ENCODE data around the gene ZDHHC20. TPM values are rescaled to one million over a fixed set of nuclear protein-coding genes. Genes with fewer than 3 reads are reported as not detected.

Gene ZDHHC20
- total RNA-seq, 1 donor from 2014 or later: 72.5 TPM

- H3K9me3 Mint-ChIP-seq (ENCODE audit: unreplicated experiment): no peaks in the 10 kb centered on the region
- H3K4me1 Mint-ChIP-seq (ENCODE audit: unreplicated experiment): peaks cover 22% of the 10 kb centered on the region
- TF ChIP-seq CTCF (IDR thresholded peaks at IDR 0.05; ENCODE audit: unreplicated experiment): no peak
- no peak overlapping the region for H3K27ac Mint-ChIP-seq (ENCODE audit: unreplicated experiment)
- H3K27me3 Mint-ChIP-seq (ENCODE audit: unreplicated experiment): peaks cover 8% of the 10 kb centered on the region
- no peak for DNase-seq (ENCODE audit: low spot score)
- no peak overlapping the region for H3K4me3 Mint-ChIP-seq (ENCODE audit: unreplicated experiment)
- peaks cover 4% of the 10 kb centered on the region for H3K36me3 Mint-ChIP-seq (ENCODE audit: low read depth, unreplicated experiment)
Measured at GRCh38 chr13:21342699-21343442, 116.2 kb downstream of the ZDHHC20 start.

- Mint-ChIP-seq H3K4me3 (ENCODE audit: unreplicated experiment) (no peak overlapping the region), H3K27ac (ENCODE audit: unreplicated experiment) (no peak overlapping the region), H3K9me3 (ENCODE audit: unreplicated experiment) (no peaks in the 10 kb centered on the region), H3K27me3 (ENCODE audit: unreplicated experiment) (peaks cover 13% of the 10 kb centered on the region), H3K36me3 (ENCODE audit: low read depth, unreplicated experiment) (peaks cover 4% of the 10 kb centered on the region), H3K4me1 (ENCODE audit: unreplicated experiment) (peaks cover 24% of the 10 kb centered on the region)
- TF ChIP-seq CTCF (IDR thresholded peaks at IDR 0.05; ENCODE audit: unreplicated experiment): no peak
- no peak for DNase-seq (ENCODE audit: low spot score)
Measured at GRCh38 chr13:21341637-21342422, 117.3 kb downstream of the ZDHHC20 start.

- Mint-ChIP-seq H3K36me3 (ENCODE audit: low read depth, unreplicated experiment) (peaks cover 4% of the 10 kb centered on the region), H3K9me3 (ENCODE audit: unreplicated experiment) (no peaks in the 10 kb centered on the region), H3K4me1 (ENCODE audit: unreplicated experiment) (peaks cover 20% of the 10 kb centered on the region), H3K27ac (ENCODE audit: unreplicated experiment) (no peak overlapping the region), H3K27me3 (ENCODE audit: unreplicated experiment) (peaks cover 13% of the 10 kb centered on the region), H3K4me3 (ENCODE audit: unreplicated experiment) (peak overlapping the region; percentile 66)
- no peak for TF ChIP-seq CTCF (IDR thresholded peaks at IDR 0.05; ENCODE audit: unreplicated experiment)
- no peak for DNase-seq (ENCODE audit: low spot score)
Measured at GRCh38 chr13:21338639-21339278, 120.3 kb downstream of the ZDHHC20 start.

GRCh38 chr13:21338156-21338555 is 120.9 kb downstream of the ZDHHC20 start:
- no peak for TF ChIP-seq CTCF (IDR thresholded peaks at IDR 0.05; ENCODE audit: unreplicated experiment)
- Mint-ChIP-seq H3K9me3 (ENCODE audit: unreplicated experiment) (no peaks in the 10 kb centered on the region), H3K36me3 (ENCODE audit: low read depth, unreplicated experiment) (peaks cover 4% of the 10 kb centered on the region), H3K4me1 (ENCODE audit: unreplicated experiment) (peaks cover 20% of the 10 kb centered on the region), H3K27me3 (ENCODE audit: unreplicated experiment) (peaks cover 13% of the 10 kb centered on the region), H3K4me3 (ENCODE audit: unreplicated experiment) (no peak overlapping the region), H3K27ac (ENCODE audit: unreplicated experiment) (no peak overlapping the region)
- no peak for DNase-seq (ENCODE audit: low spot score)

Data from endothelial cell (in vitro differentiated cells).